NCI-H2029 (cell line): ENCODE measurements around the gene SH3BP4.

Source experiments
- DNase-seq: peaks from one replicate; lab custom pipeline; 2025; lab: John Stamatoyannopoulos, UW

SH3BP4 gene

DNA sequence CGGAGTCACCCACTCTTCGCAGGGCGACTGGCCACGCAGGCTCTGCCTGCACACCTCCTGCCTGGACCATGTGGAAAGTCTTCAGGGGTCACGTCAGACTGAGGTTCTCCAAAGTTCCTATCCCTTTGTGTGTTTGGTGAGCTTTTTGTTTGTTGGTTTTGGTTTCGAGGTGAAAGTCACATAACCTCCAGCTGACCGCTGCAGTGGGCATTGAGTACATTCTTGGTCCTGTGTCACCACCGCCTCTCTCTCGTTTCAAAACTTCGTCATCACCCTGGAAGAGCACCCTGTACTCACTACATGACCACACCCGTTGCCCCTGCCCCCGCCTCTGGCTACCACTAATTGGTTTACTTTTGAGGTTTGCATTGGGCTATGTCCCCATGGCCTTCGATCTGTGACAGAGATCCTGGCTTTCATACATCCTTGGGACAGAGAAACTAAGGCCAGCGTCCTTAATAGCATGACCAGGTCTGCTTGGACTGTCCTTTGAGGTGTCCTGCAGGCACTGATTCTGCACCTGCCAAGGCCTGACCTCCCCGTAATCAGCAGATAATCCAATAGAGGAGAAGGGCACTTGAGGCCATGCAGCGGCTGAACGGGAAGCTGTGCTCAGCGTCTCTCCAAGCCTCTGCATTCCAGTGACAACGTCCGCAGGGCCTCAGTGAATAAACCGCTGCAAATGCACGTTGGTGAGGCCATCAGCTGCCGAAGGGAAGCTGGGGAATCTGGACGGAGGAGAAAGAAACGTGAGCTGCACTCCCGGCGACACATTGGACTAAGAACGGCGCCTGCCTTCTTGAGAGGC, 46.8 kb downstream of the SH3BP4 start:
- no peak for DNase-seq

DNA sequence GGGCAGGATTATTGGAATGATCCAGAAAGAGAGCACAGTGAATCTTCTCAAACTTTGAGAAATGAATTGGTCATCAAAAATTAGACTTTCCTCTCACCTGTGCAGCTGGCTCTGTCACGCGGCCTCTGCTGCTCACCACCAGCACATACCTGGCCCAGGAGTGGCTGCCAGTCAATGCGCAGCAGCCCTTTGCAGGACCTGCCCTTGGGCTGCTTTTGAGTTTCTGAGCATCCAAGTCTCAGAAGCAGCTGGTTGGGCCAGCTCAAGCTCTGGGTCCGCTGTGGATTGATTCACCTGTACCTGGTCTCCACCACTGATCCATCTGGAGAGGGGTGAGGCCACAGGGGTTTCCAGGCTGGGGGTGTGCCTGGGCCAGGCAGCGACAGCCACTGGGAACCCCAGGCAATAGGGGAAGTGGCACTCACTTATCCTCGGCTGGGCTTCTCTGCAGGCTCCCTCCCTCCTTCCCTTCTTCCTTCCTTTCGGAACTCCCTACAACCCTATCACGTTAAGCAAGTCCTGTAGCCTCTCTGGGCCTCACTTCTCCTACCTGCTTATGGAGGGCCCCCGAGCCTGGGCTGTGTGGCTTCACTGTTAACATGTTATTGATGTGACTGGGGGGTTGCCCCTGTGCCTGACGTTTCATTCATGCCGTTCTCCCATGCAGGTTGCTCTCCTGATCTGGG, 48.1 kb downstream of the SH3BP4 start:
- no peak for DNase-seq

DNA sequence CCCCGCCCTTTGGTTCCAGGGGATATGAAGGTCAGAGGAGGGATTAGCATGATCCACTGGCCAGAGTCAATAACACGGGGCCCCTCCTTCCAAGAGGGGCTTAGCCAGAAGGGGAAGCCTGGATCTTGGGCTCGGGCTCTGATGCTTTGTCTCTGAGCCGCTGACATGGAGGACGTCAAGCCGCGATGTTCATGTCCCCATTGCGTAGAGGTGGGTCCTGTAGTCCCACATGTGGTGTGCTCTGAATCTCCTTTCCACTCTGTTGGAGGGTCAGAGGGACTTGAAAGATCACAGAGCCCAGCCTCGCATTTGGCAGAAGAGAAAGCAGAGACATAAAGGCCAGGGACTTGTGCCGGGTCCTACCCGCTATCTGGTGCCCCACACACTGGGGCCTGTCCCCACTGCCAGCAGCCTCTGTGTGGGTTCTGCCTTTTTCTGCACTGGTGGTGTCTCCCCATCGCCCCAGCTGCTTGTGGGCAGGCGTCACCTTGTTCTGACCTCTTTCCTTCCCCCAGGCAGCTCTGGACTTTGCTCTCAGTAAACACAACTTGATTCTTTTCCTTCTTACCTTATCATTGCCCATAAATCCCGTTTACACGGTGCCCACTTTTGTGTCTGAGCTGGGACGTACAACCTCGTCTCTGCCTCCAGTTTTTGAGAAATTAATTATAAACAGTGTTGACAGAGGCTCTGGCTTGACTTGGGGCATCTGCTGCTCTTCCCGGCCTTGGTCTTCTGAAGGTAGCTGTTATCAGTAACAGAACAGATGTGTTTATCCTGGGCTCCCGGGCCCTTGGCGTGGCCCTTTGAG, 48.8 kb downstream of the SH3BP4 start:
- DNase-seq: no peak

DNA sequence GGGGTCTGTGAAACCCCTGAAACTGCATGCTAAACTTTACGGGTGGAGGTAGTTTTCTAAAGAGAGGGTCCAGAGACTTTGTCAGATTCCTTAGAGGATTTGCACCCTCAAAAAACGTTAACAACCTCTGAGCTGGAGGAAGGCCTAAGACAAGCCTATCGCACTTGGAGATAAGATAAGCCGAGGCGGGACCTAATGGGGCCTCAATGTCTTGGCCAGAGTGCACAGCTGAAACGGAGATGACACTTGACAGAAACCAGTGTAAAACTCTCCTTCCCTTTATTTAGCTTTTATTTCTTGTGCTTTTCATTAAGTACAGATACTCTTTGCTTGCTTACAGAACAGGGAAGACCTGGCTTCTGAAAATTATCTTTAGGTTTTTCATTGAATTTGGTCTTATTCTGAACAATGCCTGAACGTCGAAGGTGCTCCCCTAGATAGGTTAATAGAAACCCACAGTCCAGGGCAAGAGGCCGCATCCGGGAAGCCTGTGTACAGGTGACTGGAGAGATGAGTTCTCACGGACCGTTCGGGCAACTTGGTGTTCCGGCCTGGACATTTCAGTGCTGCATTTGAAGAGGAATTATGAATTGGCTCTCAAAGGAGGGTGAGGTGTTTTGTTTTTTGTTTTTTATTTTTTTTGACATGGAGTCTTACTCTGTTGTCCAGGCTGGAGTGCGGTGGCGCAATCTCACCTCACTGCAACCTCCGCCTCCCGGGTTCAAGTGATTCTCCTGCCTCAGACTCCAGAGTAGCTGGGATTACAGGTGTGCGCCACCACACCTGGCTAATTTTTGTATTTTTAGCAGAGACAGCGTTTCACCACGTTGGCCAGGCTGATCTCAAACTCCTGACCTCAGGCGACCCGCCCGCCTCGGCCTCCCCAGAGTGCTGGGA, 49.7 kb downstream of the SH3BP4 start:
- no peak for DNase-seq

DNA sequence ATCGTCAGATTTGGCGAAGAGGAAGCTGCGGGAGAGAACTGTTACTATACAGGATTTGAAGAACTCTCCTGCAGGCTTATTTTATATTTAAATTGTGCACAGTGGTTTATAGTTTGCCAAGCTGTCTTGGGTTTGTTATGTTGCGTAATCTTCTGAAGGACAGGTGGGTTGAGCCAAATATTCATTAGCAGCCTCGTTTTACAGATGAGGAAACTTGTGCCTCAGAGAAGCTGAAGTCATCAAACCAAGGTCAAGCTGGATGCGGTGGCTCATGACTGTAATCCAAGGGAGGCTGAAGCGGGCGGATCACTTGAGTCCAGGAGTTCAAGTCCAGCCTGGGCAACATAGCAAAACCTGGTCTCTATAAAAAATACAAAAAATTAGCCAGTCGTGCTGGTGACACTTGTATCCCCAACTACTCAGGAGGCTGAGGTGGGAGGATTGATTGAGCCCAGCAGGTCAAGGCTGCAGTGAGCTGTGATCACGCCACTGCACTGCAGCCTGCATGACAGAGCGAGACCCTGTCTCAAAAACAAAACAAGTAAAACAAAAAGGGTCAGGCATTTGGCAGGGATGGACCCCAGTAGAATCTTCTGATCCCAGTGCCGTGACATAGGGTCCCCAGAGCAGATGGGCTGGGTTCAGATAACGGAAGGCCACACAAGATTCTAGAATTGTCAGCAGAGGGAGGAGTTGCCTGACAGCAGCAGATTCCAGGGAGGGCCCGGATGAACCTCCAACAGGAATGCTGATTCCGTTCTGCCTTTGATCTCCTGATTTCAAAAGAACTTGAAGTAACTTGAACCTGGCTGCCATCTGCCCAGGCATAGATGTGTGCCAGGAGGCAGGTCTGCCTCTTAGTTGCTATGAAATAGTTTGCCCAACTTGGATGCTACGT, 50.6 kb downstream of the SH3BP4 start:
- DNase-seq: no peak

DNA sequence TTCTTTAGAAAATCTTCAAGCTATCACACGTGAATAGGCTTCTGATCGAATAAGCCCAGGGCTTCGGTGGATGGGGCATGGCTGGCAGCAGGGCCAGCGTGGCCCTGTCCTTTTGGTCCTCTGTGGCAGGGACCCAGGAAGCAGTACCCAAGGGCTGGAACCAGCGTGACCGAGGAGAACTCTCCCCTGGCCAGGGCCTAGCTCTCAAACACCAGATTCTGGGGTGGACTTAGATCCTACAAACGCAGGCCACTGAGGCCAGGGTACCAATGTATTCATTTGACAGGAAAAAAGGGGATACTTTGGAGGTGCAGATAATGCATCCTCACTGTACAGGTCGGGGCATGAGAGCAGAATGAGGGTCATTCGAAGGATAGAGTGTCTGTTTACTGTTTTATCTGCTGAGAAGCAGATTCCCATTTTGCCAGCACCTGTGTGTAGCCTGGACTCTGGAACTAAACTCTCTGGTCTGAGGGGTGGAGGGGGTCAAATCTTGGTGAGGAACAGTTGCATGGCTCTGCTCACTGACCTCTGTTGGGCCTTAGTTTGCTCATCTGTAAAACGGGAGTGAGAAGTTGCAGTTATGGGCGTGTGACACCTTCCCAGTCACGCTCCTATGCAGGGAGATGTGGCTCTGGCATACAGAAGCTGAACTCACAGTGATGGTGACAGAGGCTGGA, 51.4 kb downstream of the SH3BP4 start:
- no peak for DNase-seq

DNA sequence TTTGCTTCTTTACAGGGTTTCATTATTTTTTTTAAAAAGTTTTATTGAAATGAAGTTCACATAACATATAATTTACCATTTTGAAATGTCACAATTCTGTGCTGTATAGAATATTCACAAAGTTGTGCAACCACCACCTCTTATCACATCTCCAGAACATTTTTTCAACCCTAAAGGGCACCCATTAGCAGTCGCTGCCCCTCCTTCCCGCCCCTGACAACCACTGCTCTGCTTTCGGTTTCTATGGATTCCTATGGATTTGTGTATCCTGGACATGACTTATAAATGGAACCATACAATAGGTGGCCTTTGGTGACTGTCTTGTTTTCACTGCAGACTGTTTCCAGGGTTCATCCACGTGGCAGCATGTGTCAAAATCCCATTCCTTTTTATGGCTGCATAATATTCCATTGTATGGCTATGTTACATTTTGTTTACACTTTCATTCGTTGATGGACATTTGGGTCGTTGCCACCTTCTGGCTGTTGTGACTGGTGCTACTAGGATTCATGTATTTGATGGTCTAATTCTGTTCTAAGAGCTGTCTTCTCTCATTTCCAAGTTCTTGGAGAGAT, 52.6 kb downstream of the SH3BP4 start:
- no peak for DNase-seq

DNA sequence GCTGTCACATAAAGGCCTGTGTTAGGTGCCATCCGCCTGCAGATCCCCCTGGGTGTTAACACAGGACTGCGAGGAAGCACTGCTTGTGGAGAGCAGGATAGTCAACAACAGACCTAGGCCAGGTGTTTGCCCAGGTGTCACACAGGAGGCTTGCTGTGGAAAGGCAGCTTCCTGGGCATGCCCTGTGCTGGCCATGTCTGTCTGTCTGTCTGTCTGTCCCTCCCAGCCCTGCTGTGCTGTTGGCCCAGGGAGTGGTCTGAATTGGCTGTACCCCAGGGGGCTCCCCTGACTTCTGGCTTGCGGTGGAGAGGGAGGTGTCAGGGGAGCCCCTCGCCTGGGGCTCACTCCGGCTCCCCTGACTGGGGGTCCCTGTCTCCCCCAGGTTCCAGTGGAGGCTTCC, 53.2 kb downstream of the SH3BP4 start:
- DNase-seq: peak; percentile 58

DNA sequence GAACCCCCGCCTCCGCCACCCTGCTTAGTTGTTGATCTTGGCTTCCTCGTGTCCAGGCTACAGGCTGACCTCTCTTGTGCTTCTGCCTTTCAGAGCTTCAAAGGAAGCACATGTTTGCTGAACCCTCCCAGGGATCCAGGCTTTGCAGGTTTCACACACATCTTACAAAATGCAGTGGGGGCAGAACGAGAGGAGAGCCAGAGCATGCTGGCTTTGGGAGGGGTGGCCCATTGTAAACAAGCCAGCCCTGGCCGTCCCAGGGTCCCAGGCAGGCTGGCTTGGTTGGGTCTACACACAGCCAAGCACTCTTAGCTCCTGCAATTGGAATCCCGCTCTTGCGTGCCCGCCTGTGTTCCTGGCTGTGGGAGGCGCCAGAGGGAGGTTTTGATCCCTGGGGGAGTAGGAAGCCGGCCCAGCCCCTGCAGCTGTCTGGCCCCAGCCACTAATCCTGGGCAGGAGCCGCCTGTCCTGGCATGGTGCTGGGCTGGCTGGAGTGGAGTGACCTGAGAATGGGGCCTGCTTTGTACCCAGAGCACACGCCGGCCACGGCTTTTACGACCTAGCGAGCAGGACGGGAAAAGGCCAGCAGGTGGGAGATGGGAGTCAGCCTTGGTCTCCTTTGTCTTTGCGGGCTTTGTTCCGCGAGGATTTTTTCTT, 53.9 kb downstream of the SH3BP4 start:
- DNase-seq: peak; percentile 54

DNA sequence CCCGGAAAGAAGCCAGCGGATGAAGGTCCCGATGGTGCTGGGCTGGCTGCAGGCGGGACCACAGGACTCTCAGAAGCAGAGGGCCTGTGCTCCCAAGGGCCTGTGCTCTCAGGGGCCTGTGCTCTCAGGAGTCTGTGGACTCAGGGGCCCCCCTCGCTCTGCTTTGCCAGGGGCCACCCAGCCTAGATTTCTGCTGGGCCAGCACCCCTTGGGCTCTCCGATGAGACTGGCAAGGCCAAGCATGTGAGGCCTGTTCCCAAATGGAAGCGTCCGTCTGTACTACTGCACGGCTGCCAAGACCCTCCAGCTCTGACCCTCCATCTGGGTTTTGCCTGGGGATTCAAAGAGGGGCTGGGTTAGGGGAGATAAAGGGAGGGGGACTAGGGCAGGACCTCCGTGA, 54.6 kb downstream of the SH3BP4 start:
- no peak for DNase-seq

DNA sequence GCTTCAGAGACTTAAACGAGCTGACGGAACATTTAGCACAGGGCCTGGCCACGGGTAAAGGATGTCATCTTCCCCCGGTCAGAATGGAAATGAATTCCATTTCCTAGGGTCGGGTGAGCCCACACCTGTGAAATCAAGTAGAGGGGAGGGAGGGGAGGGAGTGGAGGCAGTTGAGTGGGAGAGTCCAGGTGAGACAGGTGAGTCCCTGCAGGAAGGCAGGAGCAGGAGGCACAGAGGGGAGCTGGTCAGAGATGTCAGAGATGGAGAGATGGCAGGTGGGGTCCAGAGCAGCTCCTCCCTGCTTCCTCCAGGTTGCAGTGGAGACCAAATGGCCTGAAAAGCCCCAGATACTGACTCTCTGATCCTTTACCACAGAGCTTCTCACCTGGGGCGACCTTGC, 55.2 kb downstream of the SH3BP4 start:
- no peak for DNase-seq

DNA sequence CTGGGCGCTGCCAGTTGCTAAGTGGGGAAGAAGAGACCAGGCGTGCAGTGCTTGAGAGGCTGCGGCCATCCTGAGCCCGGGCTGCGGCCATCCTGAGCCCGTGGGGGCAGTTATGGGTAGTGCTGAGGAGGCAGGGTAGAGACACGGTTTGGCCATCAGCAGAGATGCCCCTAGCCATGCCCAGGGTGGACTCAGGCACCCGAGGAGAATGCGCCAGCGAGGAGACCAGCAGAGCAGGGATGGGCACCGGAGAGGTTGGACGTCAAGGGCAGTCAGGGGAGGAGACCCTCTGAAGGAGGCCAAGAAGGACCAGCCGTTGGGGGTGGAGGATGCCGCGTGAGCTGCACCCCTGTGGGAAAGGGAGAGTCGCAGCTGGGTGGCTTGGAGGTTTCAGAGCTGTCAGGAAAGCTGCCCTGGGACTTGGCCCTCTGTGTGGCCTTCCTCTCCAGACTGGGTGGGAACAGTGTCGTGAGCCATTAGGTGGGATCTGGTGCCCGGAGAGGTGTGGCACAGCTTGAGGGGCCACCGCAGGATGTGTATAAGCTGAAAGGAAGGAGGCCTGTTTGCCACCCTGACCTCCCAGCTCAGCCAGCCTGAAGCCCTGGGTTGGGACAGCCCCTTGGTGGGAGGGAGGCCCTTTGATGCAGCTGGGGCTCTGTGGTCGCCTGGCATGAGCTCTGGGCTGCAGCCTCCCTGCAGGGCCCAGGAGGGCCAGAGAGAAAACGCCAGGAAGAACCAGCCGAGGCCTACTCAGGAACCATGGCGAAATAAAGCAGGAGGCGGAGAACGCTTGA, 56.0 kb downstream of the SH3BP4 start:
- no peak for DNase-seq

DNA sequence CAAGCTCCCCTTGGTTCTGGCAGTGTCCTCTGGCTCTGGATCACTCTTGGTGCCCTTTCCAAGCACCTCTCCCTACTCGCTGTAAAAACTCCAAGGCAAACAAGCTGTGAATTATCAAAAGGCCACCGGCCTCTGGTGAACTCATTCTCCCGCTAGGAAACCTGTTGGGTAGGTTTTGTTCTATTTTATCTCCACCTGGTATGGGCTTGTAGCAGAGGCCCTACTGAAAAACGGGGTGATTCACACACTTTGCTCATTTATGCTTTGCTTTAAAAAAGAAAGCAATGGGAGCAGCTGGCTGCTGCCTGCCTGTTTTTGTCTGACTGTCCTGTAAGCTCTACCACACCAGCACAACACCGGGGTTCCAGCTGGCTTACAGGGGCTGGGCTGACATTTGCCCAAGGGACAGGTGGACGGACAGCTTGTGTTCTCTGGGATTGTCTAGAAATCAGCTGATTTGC, 56.8 kb downstream of the SH3BP4 start:
- DNase-seq: peak; percentile 38

DNA sequence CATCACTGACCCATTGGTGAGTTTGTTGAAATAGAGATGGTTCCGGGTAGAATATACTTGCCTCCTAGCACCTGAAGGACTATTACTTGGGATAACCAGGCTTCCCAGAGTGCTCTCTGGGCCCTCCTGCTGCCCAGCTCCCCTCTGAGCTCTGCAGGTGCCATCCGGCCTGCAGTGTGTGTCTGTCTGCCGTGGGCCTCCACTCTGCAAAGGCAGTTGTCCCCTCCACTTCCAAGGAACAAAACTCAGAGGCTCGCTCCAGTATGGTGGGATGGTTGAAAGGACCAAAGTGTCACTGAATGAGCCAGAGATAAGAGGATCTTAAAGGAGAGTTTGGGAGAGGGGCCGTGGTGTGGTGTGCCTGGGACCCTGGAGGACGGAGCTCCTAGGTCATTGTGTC, 57.3 kb downstream of the SH3BP4 start:
- DNase-seq: no peak

DNA sequence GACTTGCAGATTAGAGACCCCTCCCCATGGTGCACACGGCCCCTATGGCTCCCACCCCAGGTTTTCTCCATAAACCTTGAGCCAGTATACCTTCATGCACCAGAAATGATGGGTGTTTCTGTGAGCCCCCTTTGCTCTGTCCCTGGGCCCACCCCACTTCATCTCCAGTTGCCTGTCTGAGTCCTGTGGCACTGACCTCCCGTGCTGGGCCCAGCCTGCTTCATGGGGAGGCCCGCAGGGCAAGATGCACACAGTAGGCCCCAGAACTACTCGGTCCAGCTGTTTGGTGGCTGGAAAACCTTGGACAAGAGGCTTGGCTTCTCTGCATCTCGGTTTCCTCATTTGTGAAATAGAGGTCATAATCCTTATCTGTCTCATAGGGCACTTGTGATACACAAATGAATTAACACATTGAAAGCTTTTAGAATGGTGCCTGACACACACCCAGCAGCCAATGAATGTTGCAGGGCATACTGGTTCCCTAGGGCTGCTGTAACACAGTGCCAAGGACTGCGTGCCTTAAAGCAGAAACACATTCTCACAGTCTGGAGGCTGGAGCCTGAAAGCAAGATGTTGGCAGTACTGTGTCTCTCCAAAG, 58.4 kb downstream of the SH3BP4 start:
- no peak for DNase-seq

DNA sequence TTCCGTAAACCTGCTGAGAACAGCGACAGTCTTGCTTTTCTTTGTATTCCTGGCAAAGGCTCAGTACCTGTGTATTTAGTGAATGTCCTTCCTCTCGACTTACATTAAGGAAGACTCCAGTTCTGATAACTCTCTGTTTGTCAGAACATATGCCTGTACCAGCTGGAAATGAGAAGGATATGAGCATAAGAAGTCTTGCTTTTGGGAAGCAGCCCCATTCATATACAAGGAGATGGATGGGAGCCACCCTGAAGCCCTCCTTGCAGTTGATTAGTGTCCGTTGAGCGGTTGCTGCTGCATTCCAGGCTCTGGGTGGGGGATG, 59.8 kb downstream of the SH3BP4 start:
- DNase-seq: no peak

DNA sequence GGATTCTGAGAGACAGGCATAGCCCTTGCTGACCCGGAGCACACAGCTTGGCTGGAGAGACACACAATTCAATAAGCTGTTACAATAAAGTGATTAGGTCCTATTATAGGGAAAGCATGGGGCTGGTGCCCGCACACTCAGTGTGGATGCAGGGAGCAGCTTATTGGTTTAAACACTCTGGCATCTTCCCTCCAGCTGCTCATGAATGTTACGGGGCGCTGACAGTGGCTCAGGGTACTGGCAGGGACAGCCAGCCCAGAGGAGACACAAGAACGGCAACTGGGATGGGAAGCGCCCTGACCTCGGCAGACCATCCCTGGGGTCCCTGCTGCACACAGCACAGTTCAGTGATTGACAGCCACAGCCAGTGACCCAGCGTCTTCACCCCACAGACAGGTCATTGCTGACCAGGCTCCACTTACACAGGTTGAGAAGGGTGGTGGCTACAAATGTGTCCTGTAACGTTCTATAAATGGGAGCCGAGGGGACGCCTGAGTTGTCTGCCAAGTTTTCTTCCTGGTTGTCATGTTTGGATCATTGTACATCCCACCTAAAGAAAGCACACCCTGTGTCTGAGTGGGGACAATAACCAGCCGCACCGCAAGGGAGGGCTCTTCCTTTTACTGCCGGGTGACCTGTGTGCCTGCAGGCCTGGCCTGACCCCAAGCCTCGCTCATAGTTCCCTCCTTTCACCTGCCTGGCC, 60.3 kb downstream of the SH3BP4 start:
- no peak for DNase-seq
